Peyer's patch (tissue), 4 donors: ENCODE results near the gene KLK10. TPM values are rescaled to one million over a fixed set of nuclear protein-coding genes. Genes with fewer than 3 reads are reported as not detected.
"Not testable (repeated sequence)": the region's sequence is repeated elsewhere in the genome, so short reads cannot be mapped to it uniquely, and the experiment has no call there.

Experiments
- DNase-seq, 3 donors: peaks; one replicate each; pipeline ENCODE4 v3.0.0-alpha.2; 2017 to 2019
- H3K27ac ChIP-seq, 4 donors: fragments of 200-600 bp; sonication (generic); one replicate each; pipeline ENCODE4 v1.5.1; 2016 to 2019
- H3K27me3 ChIP-seq, 2 donors: fragments of 200-600 bp; sonication (generic); one replicate each; pipeline ENCODE4 v1.5.1; 2019
- H3K36me3 ChIP-seq, 3 donors: fragments of 200-600 bp; sonication (generic); one replicate each; pipeline ENCODE4 v1.5.1; 2016 to 2019
- H3K4me1 ChIP-seq, 4 donors: fragments of 200-600 bp; sonication (generic); one replicate each; pipeline ENCODE4 v1.5.1; 2016 to 2019
- H3K4me3 ChIP-seq, 4 donors: fragments of 200-600 bp; sonication (generic); 1 replicate in 3 of 4; 2 replicates in 1 of 4; pipeline ENCODE4 v1.5.1; 2016 to 2019; ENCODE audit warnings: mild to moderate bottlenecking in 1 of 4
- H3K9me3 ChIP-seq, 4 donors: fragments of 200-600 bp; sonication (generic); one replicate each; pipeline ENCODE4 v1.5.1; 2016 to 2019; ENCODE audit warnings: mild to moderate bottlenecking in 1 of 4
- POLR2A ChIP-seq, 2 donors: fragments of 450-650 bp; IDR thresholded peaks; one replicate each; pipeline ENCODE4 v1.5.1; 2017; ENCODE audit warnings: antibody characterized with exemption in 2 of 2, mild to moderate bottlenecking in 2 of 2, moderate library complexity in 2 of 2
- total RNA-seq, 4 donors: library from RNA; depleted of rRNA; stranded (reverse); fragments of >200 nt; gene quantifications; one replicate each; pipeline ENCODE4 v1.1.0, GENCODE V29; 2016
- TF ChIP-seq, protein P1 (sequence below), 6 experiments: fragments of 450-650 bp in 4 of 6; fragments of 200-600 bp in 2 of 6; sonication (generic) in 1 of 6; IDR thresholded peaks; one replicate each; pipeline ENCODE4 v1.5.1; 2017 to 2019; ENCODE audit warnings: antibody characterized with exemption in 6 of 6, mild to moderate bottlenecking in 3 of 6, moderate library complexity in 1 of 6

The KLK10 gene
- total RNA-seq, 4 donors from 2014 or later, result 2.4 to 6.3 TPM; not detected in 2

DNA sequence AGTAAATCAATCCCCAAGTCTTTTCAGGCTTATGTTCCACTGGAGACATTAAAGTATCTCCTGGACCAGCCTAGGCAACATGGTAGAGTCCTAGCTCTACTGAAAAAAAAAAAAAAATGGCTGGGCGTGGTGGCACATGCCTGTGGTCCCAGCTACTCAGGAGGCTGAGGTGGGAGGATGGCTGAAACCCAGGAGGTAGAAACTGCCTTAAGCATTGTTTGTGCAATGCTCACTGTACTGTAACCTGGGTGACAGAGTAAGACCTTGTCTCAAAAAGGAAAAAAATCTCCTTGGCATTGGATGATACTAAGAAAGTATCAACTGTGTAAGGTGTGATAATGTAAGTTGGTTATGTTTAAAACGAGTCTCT, 26.9 kb downstream of the KLK10 start:
- Histone ChIP-seq H3K27ac (no peak overlapping the region), H3K4me1 (no peaks in the 10 kb centered on the region), H3K27me3 (no peaks in the 10 kb centered on the region), H3K9me3 (no peaks in the 10 kb centered on the region), H3K36me3 (no peaks in the 10 kb centered on the region), H3K4me3 (no peak overlapping the region)
- TF ChIP-seq POLR2A (IDR thresholded peaks at IDR 0.05), result no peak
- TF ChIP-seq, protein P1, sequence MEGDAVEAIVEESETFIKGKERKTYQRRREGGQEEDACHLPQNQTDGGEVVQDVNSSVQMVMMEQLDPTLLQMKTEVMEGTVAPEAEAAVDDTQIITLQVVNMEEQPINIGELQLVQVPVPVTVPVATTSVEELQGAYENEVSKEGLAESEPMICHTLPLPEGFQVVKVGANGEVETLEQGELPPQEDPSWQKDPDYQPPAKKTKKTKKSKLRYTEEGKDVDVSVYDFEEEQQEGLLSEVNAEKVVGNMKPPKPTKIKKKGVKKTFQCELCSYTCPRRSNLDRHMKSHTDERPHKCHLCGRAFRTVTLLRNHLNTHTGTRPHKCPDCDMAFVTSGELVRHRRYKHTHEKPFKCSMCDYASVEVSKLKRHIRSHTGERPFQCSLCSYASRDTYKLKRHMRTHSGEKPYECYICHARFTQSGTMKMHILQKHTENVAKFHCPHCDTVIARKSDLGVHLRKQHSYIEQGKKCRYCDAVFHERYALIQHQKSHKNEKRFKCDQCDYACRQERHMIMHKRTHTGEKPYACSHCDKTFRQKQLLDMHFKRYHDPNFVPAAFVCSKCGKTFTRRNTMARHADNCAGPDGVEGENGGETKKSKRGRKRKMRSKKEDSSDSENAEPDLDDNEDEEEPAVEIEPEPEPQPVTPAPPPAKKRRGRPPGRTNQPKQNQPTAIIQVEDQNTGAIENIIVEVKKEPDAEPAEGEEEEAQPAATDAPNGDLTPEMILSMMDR (IDR thresholded peaks at IDR 0.05), result no peak
- no peak for DNase-seq

DNA sequence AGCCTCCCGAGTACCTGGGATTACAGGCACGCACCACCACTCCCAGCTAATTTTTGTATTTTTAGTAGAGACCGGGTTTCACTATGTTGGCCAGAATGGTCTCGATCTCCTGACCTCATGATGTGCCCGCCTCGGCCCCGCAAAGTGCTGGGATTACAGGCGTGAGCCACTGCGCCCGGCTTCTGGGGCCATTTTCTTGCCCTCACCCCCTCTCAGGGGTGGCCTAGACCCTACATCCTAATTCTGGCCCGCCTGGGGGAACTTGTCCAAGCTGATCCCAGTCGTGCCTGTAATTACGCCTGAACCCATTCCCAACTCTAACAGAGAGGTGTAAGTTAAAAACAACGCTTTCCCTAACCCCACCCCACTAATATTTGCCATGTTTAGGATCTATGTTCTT, 35.1 kb downstream of the KLK10 start:
- H3K4me1 ChIP-seq, H3K27ac ChIP-seq, H3K4me3 ChIP-seq, DNase-seq, H3K9me3 ChIP-seq, H3K27me3 ChIP-seq, H3K36me3 ChIP-seq: not testable (repeated sequence)

DNA sequence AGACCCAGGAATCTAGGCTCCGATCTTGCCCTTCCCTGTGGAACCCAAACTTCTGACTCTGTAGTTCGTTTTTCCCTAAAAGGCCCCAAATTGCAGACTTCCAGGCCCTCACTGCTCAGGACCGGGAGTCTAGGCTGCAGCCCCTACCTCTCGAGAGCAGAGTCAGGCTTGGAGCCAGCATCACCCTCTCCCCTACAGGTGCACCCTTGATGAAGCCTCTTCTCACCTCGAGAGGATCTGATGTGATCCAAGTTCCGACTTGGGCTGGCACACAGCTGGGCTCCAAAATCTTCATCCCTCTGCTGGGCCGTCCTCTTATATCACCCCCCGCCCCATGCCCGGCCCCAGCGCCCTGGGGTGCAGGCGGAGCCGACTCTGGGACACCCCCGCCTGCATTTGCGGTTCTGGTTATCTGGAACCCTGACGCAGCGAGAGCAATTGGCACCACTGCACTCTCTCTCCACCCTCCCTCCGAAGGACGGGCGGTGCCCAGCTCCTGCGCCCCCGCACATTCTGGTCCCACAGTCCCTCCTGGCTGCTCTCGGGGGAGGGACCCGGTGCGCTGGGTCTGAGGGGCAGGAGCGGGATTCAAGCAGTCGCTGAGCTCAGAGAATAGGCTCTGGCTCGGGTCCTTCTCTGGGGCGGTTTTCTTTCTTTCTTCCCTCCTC, 35.8 kb downstream of the KLK10 start, which contains the start of gene KLK7:
Gene KLK7, minus strand, starts transcription at position 293 of the 668 bp plus-strand sequence. CDS start 1,518 bp downstream, outside the sequence.
- H3K27me3 ChIP-seq, result no peaks in the 10 kb centered on the region
- H3K4me1 ChIP-seq, result no peaks in the 10 kb centered on the region
- no peaks in the 10 kb centered on the region for H3K36me3 ChIP-seq
- H3K9me3 ChIP-seq, result no peaks in the 10 kb centered on the region
- H3K4me3 ChIP-seq, result no peak within 1 kb of the TSS
- TF ChIP-seq, protein P1 (IDR thresholded peaks at IDR 0.05), result no peak
- TF ChIP-seq POLR2A (IDR thresholded peaks at IDR 0.05), result no peak
- no peak for DNase-seq
- H3K27ac ChIP-seq, result no peak within 1 kb of the TSS

DNA sequence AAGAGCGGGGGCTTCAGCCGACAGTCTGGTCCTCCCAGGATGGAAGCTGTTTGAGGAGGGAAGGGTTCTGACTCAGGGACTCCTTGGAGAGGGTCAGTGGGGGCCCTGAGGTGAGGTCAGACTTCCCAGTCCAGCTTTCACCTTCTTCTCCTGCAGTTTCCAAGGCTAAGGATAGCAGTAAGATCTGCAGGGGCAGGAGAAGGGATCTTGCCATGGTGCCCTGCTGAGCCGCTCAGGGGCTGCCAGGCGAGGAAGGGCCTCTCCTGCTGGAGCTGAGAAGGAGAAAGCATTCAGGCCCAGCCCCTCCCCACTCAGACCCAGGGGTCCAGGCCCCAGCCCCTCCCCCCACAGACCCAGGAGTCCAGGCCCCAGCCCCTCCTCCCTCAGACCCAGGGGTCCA, 37.3 kb downstream of the KLK10 start:
- H3K36me3 ChIP-seq, result no peaks in the 10 kb centered on the region
- TF ChIP-seq, protein P1 (IDR thresholded peaks at IDR 0.05), result no peak
- TF ChIP-seq POLR2A (IDR thresholded peaks at IDR 0.05), result no peak
- H3K27me3 ChIP-seq, result no peaks in the 10 kb centered on the region
- H3K9me3 ChIP-seq, result no peaks in the 10 kb centered on the region
- no peak for DNase-seq
- H3K4me3 ChIP-seq, result no peak overlapping the region
- no peaks in the 10 kb centered on the region for H3K4me1 ChIP-seq
- H3K27ac ChIP-seq, result no peak overlapping the region

DNA sequence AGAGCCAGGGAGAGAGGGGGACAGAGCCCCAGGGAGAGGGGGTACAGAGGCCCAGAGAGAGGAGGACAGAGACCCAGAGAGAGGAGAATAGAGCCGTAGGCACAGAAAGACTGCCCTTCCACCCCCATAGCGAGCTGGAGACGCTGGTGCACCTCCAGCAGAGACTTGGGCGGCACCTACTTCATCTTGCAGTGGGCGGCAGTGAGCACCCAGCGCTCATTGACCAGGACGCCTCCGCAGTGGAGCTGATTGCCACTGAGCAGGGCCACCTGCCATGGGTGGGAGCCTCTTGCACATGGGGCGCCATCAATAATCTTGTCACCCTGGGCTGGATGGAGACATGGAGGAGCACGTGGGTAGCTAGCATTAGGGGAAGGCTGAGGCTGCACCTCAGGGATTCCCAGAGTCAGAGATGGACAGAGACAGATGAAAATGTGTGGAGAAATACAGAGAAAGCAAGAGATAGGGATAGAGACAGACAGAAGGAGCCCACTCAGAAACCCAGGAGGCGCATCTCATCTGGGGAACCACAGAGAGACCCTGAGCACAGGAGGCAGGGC, 37.8 kb downstream of the KLK10 start:
- no peak for DNase-seq
- Histone ChIP-seq H3K27me3 (no peaks in the 10 kb centered on the region), H3K9me3 (no peaks in the 10 kb centered on the region), H3K36me3 (no peaks in the 10 kb centered on the region), H3K4me1 (no peaks in the 10 kb centered on the region), H3K27ac (no peak overlapping the region), H3K4me3 (no peak overlapping the region)
- no peak for TF ChIP-seq POLR2A (IDR thresholded peaks at IDR 0.05)
- TF ChIP-seq, protein P1 (IDR thresholded peaks at IDR 0.05), result no peak

DNA sequence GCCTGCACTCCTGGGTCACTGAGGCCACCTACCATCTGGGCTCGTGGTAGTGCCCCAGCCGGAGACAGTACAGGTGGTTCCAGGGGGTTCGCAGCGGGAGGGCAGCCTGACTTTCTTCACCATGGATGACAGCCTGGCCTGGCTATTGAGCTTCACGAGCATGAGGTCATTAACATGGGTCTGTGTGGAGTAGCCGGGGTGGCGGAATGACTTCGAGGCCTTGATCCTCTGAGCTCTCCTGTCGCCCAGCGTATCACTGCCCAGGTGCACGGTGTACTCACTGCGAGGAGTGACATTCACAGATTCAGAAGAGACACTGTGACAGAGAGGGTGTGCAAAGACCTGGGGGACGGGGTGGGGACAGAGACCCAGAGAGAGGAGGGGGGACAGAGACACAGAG, 39.3 kb downstream of the KLK10 start:
- Histone ChIP-seq H3K4me1 (no peaks in the 10 kb centered on the region), H3K27ac (no peak overlapping the region), H3K27me3 (no peaks in the 10 kb centered on the region), H3K36me3 (no peaks in the 10 kb centered on the region), H3K9me3 (no peaks in the 10 kb centered on the region), H3K4me3 (no peak overlapping the region)
- TF ChIP-seq, protein P1 (IDR thresholded peaks at IDR 0.05), result no peak
- TF ChIP-seq POLR2A (IDR thresholded peaks at IDR 0.05), result no peak
- no peak for DNase-seq
